RWPE2 (cell line): ENCODE results near the gene LDLRAD4.

Experiments
- ATAC-seq: fragments of 200-7000 bp; cut with Tn5 transposase; 3 replicates; pipeline ENCODE4 v1.9.1; 2021; ENCODE audit warnings: low read depth
- DNase-seq: peaks from one replicate; pipeline ENCODE4 v3.0.0-alpha.2; 2020; ENCODE audit warnings: low spot score
- H3K27ac ChIP-seq: fragments of 450-650 bp; 2 replicates; pipeline ENCODE4 v1.5.1; 2017; ENCODE audit warnings: mild to moderate bottlenecking; ENCODE audit not compliant: poor library complexity, severe bottlenecking
- H3K27me3 ChIP-seq: fragments of 250-450 bp; sonication (Bioruptor Pico); 2 replicates; pipeline ENCODE4 v1.5.1; 2021; ENCODE audit warnings: mild to moderate bottlenecking, moderate library complexity; ENCODE audit not compliant: insufficient read depth, poor library complexity, severe bottlenecking
- H3K36me3 ChIP-seq: fragments of 250-450 bp; sonication (Bioruptor Pico); 2 replicates; pipeline ENCODE4 v1.5.1; 2020; ENCODE audit warnings: low read depth, mild to moderate bottlenecking, moderate library complexity
- H3K4me1 ChIP-seq: fragments of 250-450 bp; sonication (Bioruptor Pico); 2 replicates; pipeline ENCODE4 v1.5.1; 2021; ENCODE audit warnings: mild to moderate bottlenecking, moderate library complexity; ENCODE audit not compliant: insufficient read depth, poor library complexity, severe bottlenecking
- H3K4me3 ChIP-seq: fragments of 250-450 bp; sonication (Bioruptor Pico); 2 replicates; pipeline ENCODE4 v1.5.1; 2021; ENCODE audit warnings: mild to moderate bottlenecking, moderate library complexity; ENCODE audit not compliant: severe bottlenecking
- H3K9me3 ChIP-seq: fragments of 250-450 bp; sonication (Bioruptor Pico); 2 replicates; pipeline ENCODE4 v1.5.1; 2021; ENCODE audit warnings: mild to moderate bottlenecking, moderate library complexity; ENCODE audit not compliant: severe bottlenecking
- TF ChIP-seq, protein P1 (sequence below): fragments of 450-650 bp; IDR thresholded peaks from one replicate; pipeline ENCODE4 v1.5.1; 2017; ENCODE audit warnings: mild to moderate bottlenecking, moderate library complexity; ENCODE audit not compliant: poor library complexity, severe bottlenecking

Gene LDLRAD4

DNA sequence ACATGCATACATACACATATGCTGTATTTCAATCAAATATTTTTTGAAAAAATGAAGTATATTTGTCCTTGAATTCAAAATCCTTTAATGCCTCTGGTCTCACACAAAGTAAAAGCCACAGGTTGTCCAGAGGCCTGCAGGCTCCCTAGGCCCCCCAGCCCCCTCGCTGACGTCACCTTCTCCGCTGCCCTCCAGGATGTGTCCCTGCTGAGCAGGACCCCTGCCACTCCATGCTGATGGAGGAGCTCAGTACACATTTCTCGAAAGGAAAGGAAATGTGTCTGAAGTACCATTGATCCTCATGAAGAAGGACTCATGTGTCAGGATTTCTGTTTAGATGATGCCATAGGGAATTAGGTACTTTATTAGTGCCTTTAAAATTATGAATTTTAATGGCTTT lies 212.1 kb downstream of the LDLRAD4 start:
- Histone ChIP-seq H3K27me3 (no peaks in the 10 kb centered on the region), H3K36me3 (no peaks in the 10 kb centered on the region), H3K4me3 (no peak overlapping the region), H3K4me1 (peaks cover under 1% of the 10 kb centered on the region), H3K27ac (no peak overlapping the region), H3K9me3 (no peaks in the 10 kb centered on the region)
- TF ChIP-seq, protein P1, sequence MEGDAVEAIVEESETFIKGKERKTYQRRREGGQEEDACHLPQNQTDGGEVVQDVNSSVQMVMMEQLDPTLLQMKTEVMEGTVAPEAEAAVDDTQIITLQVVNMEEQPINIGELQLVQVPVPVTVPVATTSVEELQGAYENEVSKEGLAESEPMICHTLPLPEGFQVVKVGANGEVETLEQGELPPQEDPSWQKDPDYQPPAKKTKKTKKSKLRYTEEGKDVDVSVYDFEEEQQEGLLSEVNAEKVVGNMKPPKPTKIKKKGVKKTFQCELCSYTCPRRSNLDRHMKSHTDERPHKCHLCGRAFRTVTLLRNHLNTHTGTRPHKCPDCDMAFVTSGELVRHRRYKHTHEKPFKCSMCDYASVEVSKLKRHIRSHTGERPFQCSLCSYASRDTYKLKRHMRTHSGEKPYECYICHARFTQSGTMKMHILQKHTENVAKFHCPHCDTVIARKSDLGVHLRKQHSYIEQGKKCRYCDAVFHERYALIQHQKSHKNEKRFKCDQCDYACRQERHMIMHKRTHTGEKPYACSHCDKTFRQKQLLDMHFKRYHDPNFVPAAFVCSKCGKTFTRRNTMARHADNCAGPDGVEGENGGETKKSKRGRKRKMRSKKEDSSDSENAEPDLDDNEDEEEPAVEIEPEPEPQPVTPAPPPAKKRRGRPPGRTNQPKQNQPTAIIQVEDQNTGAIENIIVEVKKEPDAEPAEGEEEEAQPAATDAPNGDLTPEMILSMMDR = no peak
- ATAC-seq (no peak), DNase-seq (no peak)

DNA sequence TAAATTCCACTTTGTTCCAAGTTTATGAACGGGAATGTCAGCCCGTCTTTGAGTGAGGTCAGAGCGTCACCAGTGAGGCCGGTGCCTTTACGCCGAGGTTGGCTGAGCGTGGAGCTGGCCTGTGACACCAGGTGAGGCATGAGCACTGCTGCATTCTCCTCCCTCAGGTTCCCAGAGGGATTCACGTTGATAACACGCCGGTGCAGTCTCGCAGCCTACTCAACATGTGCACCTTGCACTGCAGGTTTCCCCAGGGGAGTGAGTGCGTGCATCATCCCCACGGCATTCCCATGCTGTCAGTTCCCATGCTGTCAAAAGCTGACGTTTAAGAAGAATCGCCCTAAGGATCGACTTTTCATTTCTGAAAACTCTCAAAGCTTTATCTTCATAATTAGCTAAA lies 213.3 kb downstream of the LDLRAD4 start:
- Histone ChIP-seq H3K27ac (no peak overlapping the region), H3K4me3 (no peak overlapping the region), H3K36me3 (no peaks in the 10 kb centered on the region), H3K9me3 (no peaks in the 10 kb centered on the region), H3K4me1 (peaks cover 8% of the 10 kb centered on the region), H3K27me3 (no peaks in the 10 kb centered on the region)
- TF ChIP-seq, protein P1 = no peak
- no peak for DNase-seq
- no peak for ATAC-seq

DNA sequence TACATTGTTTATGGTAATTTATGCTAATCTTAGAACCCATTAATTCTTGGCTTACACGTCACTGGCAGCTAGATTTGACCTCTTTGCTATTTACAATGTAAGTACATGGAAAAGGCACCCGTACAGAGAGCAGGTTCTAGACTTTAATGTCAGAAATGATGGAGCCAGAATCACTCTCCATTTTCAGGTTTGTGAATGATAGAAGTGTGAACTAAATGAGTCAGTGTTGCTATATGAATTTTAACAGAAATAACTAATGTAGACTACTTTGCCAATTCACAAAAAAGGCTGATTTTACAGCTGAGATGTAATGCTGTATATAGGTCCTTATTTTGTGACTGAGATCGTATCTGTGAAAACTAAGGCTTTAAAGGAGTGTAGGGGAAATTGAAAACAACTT lies 214.6 kb downstream of the LDLRAD4 start:
- TF ChIP-seq, protein P1 = no peak
- Histone ChIP-seq H3K27ac (no peak overlapping the region), H3K27me3 (no peaks in the 10 kb centered on the region), H3K9me3 (no peaks in the 10 kb centered on the region), H3K4me3 (no peak overlapping the region), H3K36me3 (no peaks in the 10 kb centered on the region), H3K4me1 (peaks cover 8% of the 10 kb centered on the region)
- DNase-seq = no peak
- no peak for ATAC-seq

DNA sequence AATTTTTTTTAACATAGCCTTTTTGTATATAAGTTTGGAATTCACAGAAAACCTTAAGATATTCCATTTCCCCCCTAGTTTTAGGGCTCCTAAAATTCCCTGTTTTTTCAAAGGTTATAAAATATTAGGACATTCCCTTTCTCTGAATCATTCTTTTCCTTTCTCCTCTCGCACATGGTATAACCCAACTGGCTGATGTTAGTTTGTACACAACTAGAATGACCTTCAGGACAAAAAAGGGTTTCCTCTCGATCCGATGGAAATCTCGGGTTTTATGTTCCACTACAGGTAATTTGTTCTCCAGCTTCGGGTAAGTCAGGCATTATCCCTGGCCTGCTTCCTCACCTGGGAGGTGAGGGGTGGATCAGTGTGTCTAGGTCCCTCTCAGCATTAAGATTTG lies 215.1 kb downstream of the LDLRAD4 start:
- no peak overlapping the region for H3K27ac ChIP-seq
- H3K4me1 ChIP-seq = peaks cover 8% of the 10 kb centered on the region
- H3K27me3 ChIP-seq = no peaks in the 10 kb centered on the region
- no peaks in the 10 kb centered on the region for H3K36me3 ChIP-seq
- no peak overlapping the region for H3K4me3 ChIP-seq
- ATAC-seq (no peak), DNase-seq (no peak)
- no peaks in the 10 kb centered on the region for H3K9me3 ChIP-seq
- TF ChIP-seq, protein P1 = no peak

DNA sequence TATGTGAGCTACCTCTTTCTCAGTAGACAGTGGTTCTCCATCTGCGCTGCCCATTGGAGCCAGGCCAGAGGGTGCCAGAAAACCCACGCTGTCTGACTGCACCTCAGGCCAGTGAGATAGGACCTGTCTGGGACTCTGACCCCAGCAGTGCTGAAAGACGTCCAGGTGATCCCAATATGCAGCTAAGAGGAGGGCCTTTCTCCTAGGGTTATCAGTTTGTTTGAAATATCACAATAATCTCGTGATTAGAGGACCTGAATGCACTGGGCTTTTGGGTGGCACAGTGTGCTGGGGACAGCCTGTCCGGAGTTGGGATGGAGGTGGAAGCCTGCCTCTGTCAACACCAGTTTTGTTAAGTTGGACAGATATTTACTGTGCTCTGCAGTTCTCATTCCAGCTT lies 216.3 kb downstream of the LDLRAD4 start:
- no peak for DNase-seq
- TF ChIP-seq, protein P1 = no peak
- Histone ChIP-seq H3K27ac (no peak overlapping the region), H3K36me3 (no peaks in the 10 kb centered on the region), H3K27me3 (no peaks in the 10 kb centered on the region), H3K4me1 (peaks cover 8% of the 10 kb centered on the region), H3K9me3 (no peaks in the 10 kb centered on the region), H3K4me3 (no peak overlapping the region)
- no peak for ATAC-seq
